GM12801 (cell line): ENCODE data around the gene SLU7.

Source experiments
- CTCF ChIP-seq: IDR thresholded peaks from one replicate; pipeline ENCODE4 v1.5.1; 2011; ENCODE audit warnings: control low read depth; ENCODE audit not compliant: insufficient read length; ENCODE audit errors: extremely low read depth

The SLU7 gene

GRCh38 chr5:160456480-160457177, 37.7 kb upstream of the SLU7 start:
- no peak for TF ChIP-seq CTCF

- no peak for TF ChIP-seq CTCF
Observed at GRCh38 chr5:160455600-160455999, 36.7 kb upstream of the SLU7 start.

DNA sequence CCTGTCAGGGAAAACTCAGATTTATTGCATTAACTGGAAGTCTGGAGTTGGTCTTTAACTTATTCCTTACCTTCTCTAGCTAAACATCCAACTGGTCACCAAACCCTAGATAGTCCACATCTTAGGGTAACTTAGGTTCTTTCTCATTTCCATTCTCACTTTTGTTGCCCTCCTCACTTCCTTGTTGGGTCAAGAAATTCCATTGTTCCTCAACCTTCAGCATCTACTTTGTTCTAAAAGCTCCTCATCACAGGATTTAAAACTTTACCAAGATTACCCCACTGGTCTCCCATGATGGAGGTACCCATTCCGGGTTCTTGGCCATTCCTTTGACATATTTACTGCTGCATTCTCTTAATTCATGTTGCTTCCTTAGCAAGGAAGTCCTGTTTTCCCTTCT, 34.9 kb upstream of the SLU7 start:
- no peak for TF ChIP-seq CTCF

- TF ChIP-seq CTCF, result no peak
Observed at GRCh38 chr5:160452795-160453194, 33.9 kb upstream of the SLU7 start.

GRCh38 chr5:160452036-160452435, 33.2 kb upstream of the SLU7 start:
- no peak for TF ChIP-seq CTCF

DNA sequence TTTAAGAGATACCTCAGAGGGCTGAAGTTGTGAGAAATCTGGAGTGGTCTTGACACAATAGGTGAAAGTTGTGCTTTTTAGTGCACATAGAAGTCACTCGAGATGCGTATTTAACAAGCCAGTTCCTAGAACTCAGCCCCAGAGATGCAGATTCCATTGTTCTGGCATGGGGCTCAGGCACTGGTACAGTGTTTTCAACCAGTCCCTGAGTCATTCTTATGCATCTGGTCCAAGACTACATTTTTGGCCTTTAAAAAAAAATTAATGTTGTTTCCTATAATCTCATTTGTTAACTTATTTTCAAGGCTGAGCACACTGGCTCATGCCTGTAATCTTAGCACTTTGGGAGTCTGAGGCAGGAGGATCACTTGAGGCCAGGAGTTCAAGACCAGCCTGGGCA, 32.4 kb upstream of the SLU7 start:
- TF ChIP-seq CTCF, result no peak

GRCh38 chr5:160450164-160450932, 31.5 kb upstream of the SLU7 start:
- no peak for TF ChIP-seq CTCF
